Naive B cell (primary cell): Measurements from ENCODE around the gene UGT2B15. TPM values are rescaled to one million over a fixed set of nuclear protein-coding genes. Genes with fewer than 3 reads are reported as not detected.
A peak's percentile ranks its signal among the peaks of the same experiment; 100 is the strongest.

Source experiments
- ATAC-seq, 2 donors: fragments of 150-1000 bp; cut with Tn5 transposase; 2 replicates each; pipeline ENCODE4 v1.10.0; 2021; ENCODE audit warnings: low read depth in 2 of 2, mild to moderate bottlenecking in 2 of 2, moderate library complexity in 2 of 2
- DNase-seq: peaks from one replicate; pipeline ENCODE4 v3.0.0; 2022
- H3K27ac Mint-ChIP-seq, 6 donors: one replicate each; pipeline ENCODE4 v1.8.0; 2020 to 2022; ENCODE audit warnings: mild to moderate bottlenecking in 6 of 6, mixed read lengths in 6 of 6, moderate library complexity in 5 of 6, inconsistent platforms in 2 of 6
- H3K27me3 Mint-ChIP-seq, 3 donors: one replicate each; pipeline ENCODE4 v1.8.0; 2021 to 2022; ENCODE audit warnings: mixed read lengths in 3 of 3, mild to moderate bottlenecking in 1 of 3
- H3K36me3 Mint-ChIP-seq, 2 donors: one replicate each; pipeline ENCODE4 v1.8.0; 2020 to 2022; ENCODE audit warnings: mixed read lengths in 2 of 2, inconsistent platforms in 1 of 2, mild to moderate bottlenecking in 1 of 2
- H3K4me1 Mint-ChIP-seq, 3 donors: one replicate each; pipeline ENCODE4 v1.8.0; 2020 to 2022; ENCODE audit warnings: mixed read lengths in 3 of 3, inconsistent platforms in 1 of 3, mild to moderate bottlenecking in 1 of 3, moderate library complexity in 1 of 3
- H3K4me3 Mint-ChIP-seq, 8 donors: one replicate each; pipeline ENCODE4 v1.8.0; 2020 to 2022; ENCODE audit warnings: mild to moderate bottlenecking in 8 of 8, mixed read lengths in 8 of 8, moderate library complexity in 8 of 8, inconsistent platforms in 2 of 8
- H3K9me3 Mint-ChIP-seq, 7 donors: one replicate each; pipeline ENCODE4 v1.8.0; 2020 to 2022; ENCODE audit warnings: mixed read lengths in 7 of 7, mild to moderate bottlenecking in 5 of 7, inconsistent platforms in 2 of 7, moderate library complexity in 1 of 7
- polyA plus RNA-seq, 6 donors: library from polyadenylated mRNA; unstranded; fragments of 300-500 nt; fragmentation: Illumina TruSeq; gene quantifications; one replicate each; pipeline ENCODE4 v1.2.3, GENCODE V29; 2021; ENCODE audit warnings: low read depth in 6 of 6

The UGT2B15 gene
- polyA plus RNA-seq, 6 donors from 2014 or later = 1.0 to 5.0 (median 2.1) TPM; not detected in 2

- no peak for ATAC-seq
- no peaks in the 10 kb centered on the region for H3K27me3 Mint-ChIP-seq
- H3K9me3 Mint-ChIP-seq = no peaks in the 10 kb centered on the region
- H3K36me3 Mint-ChIP-seq = no peaks in the 10 kb centered on the region
- H3K4me1 Mint-ChIP-seq = peaks cover 0 to 4% (median 3%) of the 10 kb centered on the region in 3 donors
- H3K27ac Mint-ChIP-seq = no peak overlapping the region
- DNase-seq = no peak
- H3K4me3 Mint-ChIP-seq = no peak overlapping the region
These were observed 53.3 kb downstream of the UGT2B15 start for GRCh38 chr4:68617003-68617698.

- Mint-ChIP-seq H3K27ac (no peak overlapping the region), H3K4me3 (no peak overlapping the region), H3K27me3 (no peaks in the 10 kb centered on the region), H3K9me3 (no peaks in the 10 kb centered on the region), H3K36me3 (no peaks in the 10 kb centered on the region), H3K4me1 (no peaks in the 10 kb centered on the region)
- ATAC-seq (no peak), DNase-seq (no peak)
These were observed 54.6 kb downstream of the UGT2B15 start for GRCh38 chr4:68615699-68616422.

DNA sequence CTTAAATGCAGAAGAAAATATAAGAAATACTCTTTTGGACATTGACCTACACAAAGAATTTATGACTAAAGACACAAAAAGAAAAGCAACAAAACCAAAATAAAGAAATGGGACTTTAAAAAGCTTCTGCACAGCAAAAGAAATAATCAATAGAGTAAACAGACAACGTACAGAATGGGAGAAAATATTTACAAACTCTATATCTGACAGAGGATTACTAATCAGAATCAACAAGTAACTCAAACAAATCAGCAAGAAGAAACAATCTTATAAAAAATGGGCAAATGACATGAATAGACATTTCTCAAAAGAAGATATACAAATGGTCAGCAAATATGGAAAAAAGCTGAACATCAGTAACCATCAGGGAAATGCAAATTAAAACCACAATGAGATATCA is 56.7 kb downstream of the UGT2B15 start:
- H3K27me3 Mint-ChIP-seq = no peaks in the 10 kb centered on the region
- peak overlapping the region in 1 of 6 donors; percentile 17 for H3K27ac Mint-ChIP-seq
- H3K36me3 Mint-ChIP-seq = no peaks in the 10 kb centered on the region
- H3K4me3 Mint-ChIP-seq = no peak overlapping the region
- H3K4me1 Mint-ChIP-seq = peaks cover 0 to 2% (median 0%) of the 10 kb centered on the region in 3 donors
- no peaks in the 10 kb centered on the region for H3K9me3 Mint-ChIP-seq
- DNase-seq (no peak), ATAC-seq (no peak)

- Mint-ChIP-seq H3K9me3 (peaks cover 0 to 4% (median 0%) of the 10 kb centered on the region in 7 donors), H3K36me3 (no peaks in the 10 kb centered on the region), H3K4me3 (no peak overlapping the region), H3K27me3 (no peaks in the 10 kb centered on the region), H3K4me1 (peaks cover 0 to 2% (median 0%) of the 10 kb centered on the region in 3 donors), H3K27ac (no peak overlapping the region)
- DNase-seq (no peak), ATAC-seq (no peak)
These were observed 64.2 kb downstream of the UGT2B15 start for GRCh38 chr4:68606240-68606639.

GRCh38 chr4:68599150-68599549 is 71.3 kb downstream of the UGT2B15 start:
- H3K27me3 Mint-ChIP-seq = no peaks in the 10 kb centered on the region
- ATAC-seq (no peak), DNase-seq (no peak)
- H3K4me1 Mint-ChIP-seq = no peaks in the 10 kb centered on the region
- H3K27ac Mint-ChIP-seq = no peak overlapping the region
- H3K4me3 Mint-ChIP-seq = no peak overlapping the region
- no peaks in the 10 kb centered on the region for H3K36me3 Mint-ChIP-seq
- H3K9me3 Mint-ChIP-seq = peaks cover 0 to 3% (median 0%) of the 10 kb centered on the region in 7 donors

GRCh38 chr4:68597482-68597881 is 73.0 kb downstream of the UGT2B15 start:
- Mint-ChIP-seq H3K36me3 (no peaks in the 10 kb centered on the region), H3K4me3 (no peak overlapping the region), H3K27ac (no peak overlapping the region), H3K9me3 (peaks cover 0 to 3% (median 0%) of the 10 kb centered on the region in 7 donors), H3K4me1 (peaks cover 0 to 3% (median 0%) of the 10 kb centered on the region in 3 donors), H3K27me3 (no peaks in the 10 kb centered on the region)
- ATAC-seq = no peak
- no peak for DNase-seq

Other genes starting within 250 kb of the UGT2B15 start
- gene TMPRSS11E, start 223.2 kb downstream of the UGT2B15 start, polyA plus RNA-seq = not detected
- 10 to 100 TPM in 4 of 6 donors, 1 to 10 TPM in 1, not detected in 1; 4.6 to 56.0 (median 12.4) TPM for gene UGT2B17, start 94.3 kb downstream of the UGT2B15 start, polyA plus RNA-seq
- gene UGT2B10, start 145.3 kb upstream of the UGT2B15 start, polyA plus RNA-seq = not detected